Thymus (tissue), 11 donors: ENCODE measurements around the gene IL16. TPM values are rescaled to one million over a fixed set of nuclear protein-coding genes. Genes with fewer than 3 reads are reported as not detected.
A peak's percentile ranks its signal among the peaks of the same experiment; 100 is the strongest.

Experiments used
- DNase-seq, 9 donors: peaks; one replicate each; pipeline ENCODE4 v3.0.0-alpha.2; 2013; ENCODE audit warnings: low spot score in 9 of 9, low read depth in 6 of 9, missing footprints in 1 of 9
- H3K27ac ChIP-seq, 2 donors: one replicate each; pipeline ENCODE4 v1.5.1; 2013; ENCODE audit warnings: control low read depth in 1 of 2, low read depth in 1 of 2, low read length in 1 of 2, mild to moderate bottlenecking in 1 of 2, moderate library complexity in 1 of 2
- H3K27me3 ChIP-seq, 2 donors: one replicate each; pipeline ENCODE4 v1.5.1; 2013; ENCODE audit warnings: low read length in 1 of 2; ENCODE audit not compliant: control insufficient read depth in 2 of 2, insufficient read depth in 1 of 2
- H3K36me3 ChIP-seq, 2 donors: one replicate each; pipeline ENCODE4 v1.5.1; 2013; ENCODE audit warnings: low read length in 1 of 2, mild to moderate bottlenecking in 1 of 2, moderate library complexity in 1 of 2; ENCODE audit not compliant: control insufficient read depth in 2 of 2, insufficient read depth in 2 of 2
- H3K4me1 ChIP-seq, 2 donors: one replicate each; pipeline ENCODE4 v1.5.1; 2013; ENCODE audit warnings: low read length in 2 of 2; ENCODE audit not compliant: control insufficient read depth in 2 of 2, insufficient read depth in 2 of 2
- H3K4me3 ChIP-seq, 2 donors: one replicate each; pipeline ENCODE4 v1.5.1; 2013; ENCODE audit warnings: low read length in 2 of 2, control low read depth in 1 of 2, mild to moderate bottlenecking in 1 of 2
- H3K9me3 ChIP-seq, 2 donors: one replicate each; pipeline ENCODE4 v1.5.1; 2013; ENCODE audit warnings: low read length in 1 of 2, mild to moderate bottlenecking in 1 of 2; ENCODE audit not compliant: control insufficient read depth in 2 of 2, insufficient read depth in 1 of 2
- WGBS: extraction: QIAGEN DNeasy Blood & Tissue Kit; methylation state at CpG from one replicate; pipeline ENCODE4 v1.1.7; 2013; 5-methylcytosine and 5-hydroxymethylcytosine counted together
- polyA plus RNA-seq: library from polyadenylated mRNA; stranded (reverse); fragments of 200-250 nt; gene quantifications from one replicate; pipeline ENCODE4 v1.2.3, GENCODE V29; 2013
- total RNA-seq: library from RNA; stranded (reverse); fragments of 120-200 nt; gene quantifications from one replicate; pipeline ENCODE4 v1.2.4, GENCODE V29; 2013
- donor health status: healthy.

Gene IL16
- total and polyA plus RNA-seq, 2 donors = 64.1 to 71.6 TPM

- no peaks in the 10 kb centered on the region for H3K36me3 ChIP-seq
- H3K27me3 ChIP-seq = peaks cover 0 to 8% of the 10 kb centered on the region in 2 donors
- 62% methylated on average over 13 of the region's 13 CpGs for WGBS
- DNase-seq = no peak
- H3K4me1 ChIP-seq = no peaks in the 10 kb centered on the region
- H3K27ac ChIP-seq = no peak overlapping the region
- peaks cover 0 to 1% of the 10 kb centered on the region in 2 donors for H3K9me3 ChIP-seq
- no peak overlapping the region for H3K4me3 ChIP-seq
Observed at GRCh38 chr15:81182031-81182755, 14.5 kb upstream of the IL16 start.

GRCh38 chr15:81182756-81183438 lies 13.8 kb upstream of the IL16 start:
- WGBS = 57% methylated on average over 13 of the region's 13 CpGs
- Histone ChIP-seq H3K27me3 (peaks cover 0 to 8% of the 10 kb centered on the region in 2 donors), H3K27ac (no peak overlapping the region), H3K9me3 (peaks cover 0 to 1% of the 10 kb centered on the region in 2 donors), H3K4me1 (no peaks in the 10 kb centered on the region), H3K36me3 (no peaks in the 10 kb centered on the region), H3K4me3 (no peak overlapping the region)
- DNase-seq = no peak

- peaks cover 0 to 8% of the 10 kb centered on the region in 2 donors for H3K27me3 ChIP-seq
- no peak overlapping the region for H3K27ac ChIP-seq
Observed at GRCh38 chr15:81183439-81183775, 13.3 kb upstream of the IL16 start.

GRCh38 chr15:81184188-81184587 lies 12.5 kb upstream of the IL16 start:
- Histone ChIP-seq H3K36me3 (no peaks in the 10 kb centered on the region), H3K4me1 (no peaks in the 10 kb centered on the region), H3K27me3 (peaks cover 0 to 8% of the 10 kb centered on the region in 2 donors), H3K27ac (no peak overlapping the region), H3K9me3 (no peaks in the 10 kb centered on the region), H3K4me3 (no peak overlapping the region)
- WGBS = 35% methylated on average over 5 of the region's 5 CpGs
- DNase-seq = no peak

More at GRCh38 chr15:81183439-81183775, 13.3 kb upstream of the IL16 start:
- no peak for DNase-seq
- Histone ChIP-seq H3K4me3 (no peak overlapping the region), H3K4me1 (no peaks in the 10 kb centered on the region), H3K36me3 (no peaks in the 10 kb centered on the region), H3K9me3 (peaks cover 0 to 1% of the 10 kb centered on the region in 2 donors)
- WGBS = 81% methylated on average over 4 of the region's 4 CpGs

- no peaks in the 10 kb centered on the region for H3K9me3 ChIP-seq
- DNase-seq = no peak
- peaks cover 0 to 8% of the 10 kb centered on the region in 2 donors for H3K27me3 ChIP-seq
- H3K4me3 ChIP-seq = no peak overlapping the region
- H3K27ac ChIP-seq = no peak overlapping the region
- no peaks in the 10 kb centered on the region for H3K36me3 ChIP-seq
- H3K4me1 ChIP-seq = no peaks in the 10 kb centered on the region
- WGBS = 98% methylated on average over 5 of the region's 5 CpGs
Observed at GRCh38 chr15:81185631-81186295, 10.9 kb upstream of the IL16 start.

- no peak overlapping the region for H3K4me3 ChIP-seq
- no peak overlapping the region for H3K27ac ChIP-seq
- no peaks in the 10 kb centered on the region for H3K4me1 ChIP-seq
- 94% methylated on average over 8 of the region's 8 CpGs for WGBS
- H3K36me3 ChIP-seq = no peaks in the 10 kb centered on the region
- no peaks in the 10 kb centered on the region for H3K9me3 ChIP-seq
- no peaks in the 10 kb centered on the region for H3K27me3 ChIP-seq
- DNase-seq = no peak
Observed at GRCh38 chr15:81188354-81188753, 8.3 kb upstream of the IL16 start.

- Histone ChIP-seq H3K9me3 (no peaks in the 10 kb centered on the region), H3K27ac (peak overlapping the region in 1 of 2 donors; percentile 64), H3K36me3 (no peaks in the 10 kb centered on the region), H3K4me3 (no peak overlapping the region), H3K27me3 (no peaks in the 10 kb centered on the region), H3K4me1 (no peaks in the 10 kb centered on the region)
- 88% methylated on average over 11 of the region's 11 CpGs for WGBS
- DNase-seq = no peak
Observed at GRCh38 chr15:81189583-81190283, 6.9 kb upstream of the IL16 start.

GRCh38 chr15:81190922-81191507 lies 5.7 kb upstream of the IL16 start:
- no peaks in the 10 kb centered on the region for H3K36me3 ChIP-seq
- no peak for DNase-seq
- no peaks in the 10 kb centered on the region for H3K9me3 ChIP-seq
- 96% methylated on average over 3 of the region's 3 CpGs for WGBS
- H3K27me3 ChIP-seq = no peaks in the 10 kb centered on the region
- no peak overlapping the region for H3K27ac ChIP-seq
- H3K4me1 ChIP-seq = no peaks in the 10 kb centered on the region
- H3K4me3 ChIP-seq = no peak overlapping the region
